CD14-positive monocyte (primary cell): ENCODE data around the gene CYP19A1. TPM values are rescaled to one million over a fixed set of nuclear protein-coding genes. Genes with fewer than 3 reads are reported as not detected.

Experiments
- DNase-seq, 3 donors: peaks; one replicate each; pipeline ENCODE4 v3.0.0-alpha.2; 2011 to 2022
- H2AFZ ChIP-seq: 2 replicates; pipeline ENCODE4 v1.6.0; 2012; ENCODE audit warnings: mild to moderate bottlenecking, low read depth, low read length, inconsistent platforms; ENCODE audit not compliant: insufficient read depth, poor library complexity, severe bottlenecking
- H3K27ac ChIP-seq, 2 donors: 1 replicate in 1 of 2; 2 replicates in 1 of 2; pipeline ENCODE4 v1.5.1; 2012 to 2013; ENCODE audit warnings: low read length in 2 of 2, control low read depth in 1 of 2, inconsistent platforms in 1 of 2, low read depth in 1 of 2, mild to moderate bottlenecking in 1 of 2
- H3K27me3 ChIP-seq, 2 donors: one replicate each; pipeline versions ENCODE4 v1.6.0 to v1.6.1; 2011 to 2013; ENCODE audit warnings: low read length in 2 of 2; ENCODE audit not compliant: control insufficient read depth in 2 of 2, insufficient read depth in 2 of 2
- H3K36me3 ChIP-seq, 2 donors: replicated peaks in 1 of 2; 1 replicate in 1 of 2; 2 replicates in 1 of 2; pipeline versions ENCODE4 v1.5.1 to v1.6.1; 2012 to 2013; ENCODE audit warnings: low read length in 2 of 2, control low read depth in 1 of 2, inconsistent platforms in 1 of 2, mild to moderate bottlenecking in 1 of 2; ENCODE audit not compliant: insufficient read depth in 2 of 2, control insufficient read depth in 1 of 2
- H3K4me1 ChIP-seq, 2 donors: 1 replicate in 1 of 2; 2 replicates in 1 of 2; pipeline versions ENCODE4 v1.5.1 to v1.6.1; 2012 to 2013; ENCODE audit warnings: low read length in 2 of 2, control low read depth in 1 of 2, inconsistent platforms in 1 of 2, mild to moderate bottlenecking in 1 of 2, moderate library complexity in 1 of 2; ENCODE audit not compliant: insufficient read depth in 2 of 2, control insufficient read depth in 1 of 2
- H3K4me2 ChIP-seq: replicated peaks from 2 replicates; pipeline ENCODE3; 2012; ENCODE audit warnings: low read length, moderate library complexity, mild to moderate bottlenecking; ENCODE audit not compliant: poor library complexity, severe bottlenecking; ENCODE audit errors: extremely low read depth
- H3K4me3 ChIP-seq, 3 experiments: fragments of 200-600 bp in 1 of 3; sonication (generic) in 1 of 3; replicated peaks in 1 of 3; 1 replicate in 2 of 3; 2 replicates in 1 of 3; pipeline ENCODE4 v1.5.1; 2011 to 2013; ENCODE audit warnings: low read length in 3 of 3, mild to moderate bottlenecking in 3 of 3, control low read depth in 2 of 3, low read depth in 2 of 3, inconsistent platforms in 1 of 3, moderate library complexity in 1 of 3
- H3K79me2 ChIP-seq: 2 replicates; pipeline ENCODE4 v1.6.0; 2012; ENCODE audit warnings: mild to moderate bottlenecking, control low read depth, inconsistent platforms, low read length, moderate library complexity; ENCODE audit not compliant: insufficient read depth
- H3K9ac ChIP-seq: 2 replicates; pipeline ENCODE4 v1.6.0; 2017; ENCODE audit warnings: low read length, mild to moderate bottlenecking; ENCODE audit not compliant: insufficient read depth, poor library complexity, severe bottlenecking
- H3K9me3 ChIP-seq, 2 donors: replicated peaks in 1 of 2; 1 replicate in 1 of 2; 2 replicates in 1 of 2; pipeline versions ENCODE4 v1.5.1 to v1.6.1; 2012 to 2013; ENCODE audit warnings: low read length in 2 of 2, control low read depth in 1 of 2; ENCODE audit not compliant: control insufficient read depth in 1 of 2, insufficient read depth in 1 of 2
- H4K20me1 ChIP-seq: 2 replicates; pipeline ENCODE4 v1.6.0; 2012; ENCODE audit warnings: mild to moderate bottlenecking, low read length, control low read depth, moderate library complexity; ENCODE audit not compliant: insufficient read depth
- H3K27ac Mint-ChIP-seq, 7 donors: one replicate each; pipeline ENCODE4 v1.8.0; 2020; ENCODE audit warnings: mild to moderate bottlenecking in 7 of 7, mixed read lengths in 7 of 7, moderate library complexity in 6 of 7, inconsistent platforms in 2 of 7
- H3K27me3 Mint-ChIP-seq, 3 donors: one replicate each; pipeline ENCODE4 v1.8.0; 2021 to 2022; ENCODE audit warnings: low read depth in 3 of 3, mild to moderate bottlenecking in 3 of 3, mixed read lengths in 3 of 3, moderate library complexity in 3 of 3, inconsistent platforms in 1 of 3
- H3K36me3 Mint-ChIP-seq, 2 donors: one replicate each; pipeline ENCODE4 v1.8.0; 2020; ENCODE audit warnings: mixed read lengths in 2 of 2, inconsistent platforms in 1 of 2, mild to moderate bottlenecking in 1 of 2
- H3K4me1 Mint-ChIP-seq: one replicate; pipeline ENCODE4 v1.8.0; 2020; ENCODE audit warnings: mild to moderate bottlenecking, mixed read lengths
- H3K4me3 Mint-ChIP-seq, 2 donors: one replicate each; pipeline ENCODE4 v1.8.0; 2020; ENCODE audit warnings: mild to moderate bottlenecking in 2 of 2, mixed read lengths in 2 of 2, moderate library complexity in 1 of 2
- H3K9me3 Mint-ChIP-seq, 7 donors: one replicate each; pipeline ENCODE4 v1.8.0; 2020 to 2022; ENCODE audit warnings: mixed read lengths in 7 of 7, mild to moderate bottlenecking in 6 of 7, moderate library complexity in 6 of 7, inconsistent platforms in 2 of 7
- CTCF ChIP-seq: fragments of 200-600 bp; IDR thresholded peaks from one replicate; pipeline ENCODE4 v1.8.0; 2022; ENCODE audit warnings: antibody characterized with exemption, mild to moderate bottlenecking
- WGBS: methylation state at CpG from one replicate; pipeline ENCODE4 v1.1.5; 2013; ENCODE audit warnings: missing lambda C conversion rate; ENCODE audit not compliant: insufficient coverage; 5-methylcytosine and 5-hydroxymethylcytosine counted together
- intact Hi-C, 2 donors: fragments of 100-400 bp; cut with micrococcal nuclease; formaldehyde crosslinking; loops; one replicate each; pipeline versions ENCODE4 v1.15.0 to v1.15.1; 2023
- polyA plus RNA-seq, 3 donors: library from polyadenylated mRNA; depleted of rRNA in 1 of 3; unstranded in 2 of 3; stranded (reverse) in 1 of 3; fragments of 300-500 nt in 2 of 3; fragments of >200 nt in 1 of 3; fragmentation: Illumina TruSeq in 2 of 3; gene quantifications; 1 replicate in 2 of 3; 2 replicates in 1 of 3; pipeline ENCODE4 v1.2.3, GENCODE V29; 2012 to 2021

Gene CYP19A1
- polyA plus RNA-seq, 3 donors = not detected

- intact Hi-C loops = no loop called here
- H3K27ac ChIP-seq = no peak overlapping the region
- H3K9me3 Mint-ChIP-seq = no peaks in the 10 kb centered on the region
- H3K4me3 ChIP-seq = no peak overlapping the region
- H4K20me1 ChIP-seq = no peaks in the 10 kb centered on the region
- no peak for DNase-seq
- peak overlapping the region; percentile 18 for H2AFZ ChIP-seq
- H3K9ac ChIP-seq = no peak overlapping the region
- H3K79me2 ChIP-seq = no peaks in the 10 kb centered on the region
- peaks cover 13 to 19% of the 10 kb centered on the region in 2 donors for H3K4me1 ChIP-seq
- no peaks in the 10 kb centered on the region for H3K27me3 ChIP-seq
- H3K36me3 ChIP-seq = no peaks in the 10 kb centered on the region
- peaks cover 5 to 6% (median 6%) of the 10 kb centered on the region in 3 donors for H3K27me3 Mint-ChIP-seq
- H3K36me3 Mint-ChIP-seq = no peaks in the 10 kb centered on the region
- H3K4me2 ChIP-seq = no peak overlapping the region
- H3K27ac Mint-ChIP-seq = no peak overlapping the region
- no CpG with 5 or more reads among the region's 1 CpG for WGBS
- peaks cover 17% of the 10 kb centered on the region for H3K4me1 Mint-ChIP-seq
- no peaks in the 10 kb centered on the region for H3K9me3 ChIP-seq
- H3K4me3 Mint-ChIP-seq = no peak overlapping the region
- no peak for TF ChIP-seq CTCF
These were observed 59.0 kb downstream of the CYP19A1 start for GRCh38 chr15:51279391-51279790.

- H3K9me3 Mint-ChIP-seq = no peaks in the 10 kb centered on the region
- Histone ChIP-seq H3K4me2 (no peak overlapping the region), H3K27ac (no peak overlapping the region), H3K79me2 (no peaks in the 10 kb centered on the region), H3K9me3 (no peaks in the 10 kb centered on the region), H3K36me3 (no peaks in the 10 kb centered on the region), H3K9ac (no peak overlapping the region), H3K4me1 (peaks cover 0 to 1% of the 10 kb centered on the region in 2 donors), H3K27me3 (no peaks in the 10 kb centered on the region), H2AFZ (no peak overlapping the region), H3K4me3 (no peak overlapping the region), H4K20me1 (no peaks in the 10 kb centered on the region)
- no peak for TF ChIP-seq CTCF
- H3K36me3 Mint-ChIP-seq = no peaks in the 10 kb centered on the region
- intact Hi-C loops = loop anchor here in 1 of 2 donors (2.0 kb wide), 1 partner anchor 102 kb away; no protein-coding TSS in a partner anchor
- no CpG with 5 or more reads among the region's 3 CpGs for WGBS
- no peak overlapping the region for H3K4me3 Mint-ChIP-seq
- H3K4me1 Mint-ChIP-seq = peaks cover 6% of the 10 kb centered on the region
- H3K27ac Mint-ChIP-seq = no peak overlapping the region
- DNase-seq = no peak
- peaks cover 4 to 11% (median 5%) of the 10 kb centered on the region in 3 donors for H3K27me3 Mint-ChIP-seq
These were observed 61.3 kb downstream of the CYP19A1 start for GRCh38 chr15:51277101-51277500.
